IPS DF 19.7 (cell line): ENCODE results near the gene RBSN.

ENCODE experiments used
- DNase-seq: peaks from one replicate; pipeline ENCODE4 v3.0.0-alpha.2; 2013; ENCODE audit warnings: low read depth, low spot score

Gene RBSN

GRCh38 chr3:15060029-15060428 is 38.9 kb downstream of the RBSN start:
- DNase-seq, result no peak

- no peak for DNase-seq
Observed at GRCh38 chr3:15056676-15057404, 42.1 kb downstream of the RBSN start.

GRCh38 chr3:15055019-15055557 is 43.9 kb downstream of the RBSN start:
- DNase-seq, result no peak

GRCh38 chr3:15053541-15053940 is 45.4 kb downstream of the RBSN start:
- no peak for DNase-seq

GRCh38 chr3:15052335-15053242 is 46.4 kb downstream of the RBSN start:
- no peak for DNase-seq

GRCh38 chr3:15051531-15051930 is 47.4 kb downstream of the RBSN start:
- peak; percentile 45 for DNase-seq

GRCh38 chr3:15050405-15051092 is 48.4 kb downstream of the RBSN start:
- no peak for DNase-seq

GRCh38 chr3:15049584-15049983 is 49.4 kb downstream of the RBSN start:
- DNase-seq, result no peak

GRCh38 chr3:15045667-15046066 is 53.3 kb downstream of the RBSN start:
- no peak for DNase-seq

GRCh38 chr3:15044326-15044725 is 54.6 kb downstream of the RBSN start:
- no peak for DNase-seq

GRCh38 chr3:15043408-15044171 is 55.4 kb downstream of the RBSN start:
- no peak for DNase-seq

- DNase-seq, result no peak
Observed at GRCh38 chr3:15042936-15043335, 56.0 kb downstream of the RBSN start.

GRCh38 chr3:15041950-15042349 is 57.0 kb downstream of the RBSN start:
- no peak for DNase-seq

GRCh38 chr3:15040844-15041243 is 58.1 kb downstream of the RBSN start:
- no peak for DNase-seq

- DNase-seq, result no peak
Observed at GRCh38 chr3:15038306-15038705, 60.6 kb downstream of the RBSN start.

GRCh38 chr3:15033103-15033502 is 65.8 kb downstream of the RBSN start:
- DNase-seq, result no peak

GRCh38 chr3:15032650-15033049 is 66.3 kb downstream of the RBSN start:
- DNase-seq, result no peak

GRCh38 chr3:15029625-15030024 is 69.3 kb downstream of the RBSN start:
- no peak for DNase-seq

- no peak for DNase-seq
Observed at GRCh38 chr3:15023719-15024118, 75.2 kb downstream of the RBSN start.

- DNase-seq, result no peak
Observed at GRCh38 chr3:15023249-15023648, 75.7 kb downstream of the RBSN start.
